Measurements from ENCODE around the gene HFE.

The HFE gene

GRCh38 chr6:26065952-26066380 is 21.3 kb upstream of the HFE start:
- Histone ChIP-seq H2AFZ (ENCODE audit: low read depth, low read length, severe bottlenecking) (peak overlapping the region; percentile 27), H3K4me2 (ENCODE audit: low read depth, low read length, poor library complexity, severe bottlenecking) (peak overlapping the region; percentile 21), H3K9ac (ENCODE audit: low read length) (no peak overlapping the region)

GRCh38 chr6:26067367-26067766 is 19.9 kb upstream of the HFE start:
- Histone ChIP-seq H3K27me3 (ENCODE audit: low read length) (no peaks in the 10 kb centered on the region), H2AFZ (ENCODE audit: low read depth, low read length, severe bottlenecking) (no peak overlapping the region), H3K27ac (ENCODE audit: low read depth, low read length) (no peak overlapping the region), H3K9me2 (replicated peaks; ENCODE audit: insufficient read depth, low read length) (no peaks in the 10 kb centered on the region), H3K9me3 (ENCODE audit: insufficient read depth, low read length) (no peaks in the 10 kb centered on the region), H4K20me1 (ENCODE audit: low read depth, low read length) (no peaks in the 10 kb centered on the region), H3K9ac (ENCODE audit: low read length) (no peak overlapping the region), H3K4me2 (ENCODE audit: low read depth, low read length, poor library complexity, severe bottlenecking) (no peak overlapping the region), H3K79me2 (ENCODE audit: insufficient read depth, low read length) (no peaks in the 10 kb centered on the region), H3F3A (ENCODE audit: insufficient read depth) (no peaks in the 10 kb centered on the region), H3K36me3 (ENCODE audit: low read length) (no peaks in the 10 kb centered on the region), H3K4me3 (ENCODE audit: insufficient read depth, low read length, poor library complexity, severe bottlenecking) (no peak overlapping the region)
- TF ChIP-seq EZH2phosphoT487 (conservative IDR thresholded peaks at IDR 0.05; ENCODE audit: low read length) = no peak
- no peak for TF ChIP-seq CTCF (IDR thresholded peaks at IDR 0.05; ENCODE audit: insufficient read depth, low read length, poor library complexity, severe bottlenecking)

More at GRCh38 chr6:26065952-26066380, 21.3 kb upstream of the HFE start:
- Histone ChIP-seq H3K36me3 (ENCODE audit: low read length) (no peaks in the 10 kb centered on the region), H3K9me3 (ENCODE audit: insufficient read depth, low read length) (no peaks in the 10 kb centered on the region), H3K79me2 (ENCODE audit: insufficient read depth, low read length) (no peaks in the 10 kb centered on the region), H4K20me1 (ENCODE audit: low read depth, low read length) (no peaks in the 10 kb centered on the region), H3F3A (ENCODE audit: insufficient read depth) (no peaks in the 10 kb centered on the region), H3K27me3 (ENCODE audit: low read length) (no peaks in the 10 kb centered on the region), H3K4me3 (ENCODE audit: insufficient read depth, low read length, poor library complexity, severe bottlenecking) (no peak overlapping the region), H3K27ac (ENCODE audit: low read depth, low read length) (no peak overlapping the region), H3K9me2 (replicated peaks; ENCODE audit: insufficient read depth, low read length) (no peaks in the 10 kb centered on the region)
- TF ChIP-seq EZH2phosphoT487 (conservative IDR thresholded peaks at IDR 0.05; ENCODE audit: low read length) (no peak), CTCF (IDR thresholded peaks at IDR 0.05; ENCODE audit: insufficient read depth, low read length, poor library complexity, severe bottlenecking) (peak; percentile 96)

GRCh38 chr6:26068036-26068435 is 19.2 kb upstream of the HFE start:
- H4K20me1 ChIP-seq (ENCODE audit: low read depth, low read length) = no peaks in the 10 kb centered on the region
- H3K4me2 ChIP-seq (ENCODE audit: low read depth, low read length, poor library complexity, severe bottlenecking) = no peak overlapping the region
- H3K9me2 ChIP-seq (replicated peaks; ENCODE audit: insufficient read depth, low read length) = no peaks in the 10 kb centered on the region
- H3K4me3 ChIP-seq (ENCODE audit: insufficient read depth, low read length, poor library complexity, severe bottlenecking) = no peak overlapping the region
- no peak for TF ChIP-seq EZH2phosphoT487 (conservative IDR thresholded peaks at IDR 0.05; ENCODE audit: low read length)
- H3K27me3 ChIP-seq (ENCODE audit: low read length) = no peaks in the 10 kb centered on the region
- no peaks in the 10 kb centered on the region for H3K36me3 ChIP-seq (ENCODE audit: low read length)
- H3K27ac ChIP-seq (ENCODE audit: low read depth, low read length) = no peak overlapping the region
- H3K9ac ChIP-seq (ENCODE audit: low read length) = no peak overlapping the region
- H2AFZ ChIP-seq (ENCODE audit: low read depth, low read length, severe bottlenecking) = no peak overlapping the region
- no peaks in the 10 kb centered on the region for H3F3A ChIP-seq (ENCODE audit: insufficient read depth)
- H3K9me3 ChIP-seq (ENCODE audit: insufficient read depth, low read length) = no peaks in the 10 kb centered on the region
- H3K79me2 ChIP-seq (ENCODE audit: insufficient read depth, low read length) = no peaks in the 10 kb centered on the region

GRCh38 chr6:26071135-26071534 is 16.1 kb upstream of the HFE start:
- Histone ChIP-seq H2AFZ (ENCODE audit: low read depth, low read length, severe bottlenecking) (no peak overlapping the region), H3K79me2 (ENCODE audit: insufficient read depth, low read length) (no peaks in the 10 kb centered on the region), H3K9ac (ENCODE audit: low read length) (no peak overlapping the region), H3K9me3 (ENCODE audit: insufficient read depth, low read length) (no peaks in the 10 kb centered on the region), H4K20me1 (ENCODE audit: low read depth, low read length) (no peaks in the 10 kb centered on the region), H3K4me3 (ENCODE audit: insufficient read depth, low read length, poor library complexity, severe bottlenecking) (no peak overlapping the region), H3K27me3 (ENCODE audit: low read length) (no peaks in the 10 kb centered on the region), H3K9me2 (replicated peaks; ENCODE audit: insufficient read depth, low read length) (no peaks in the 10 kb centered on the region), H3K36me3 (ENCODE audit: low read length) (no peaks in the 10 kb centered on the region), H3K27ac (ENCODE audit: low read depth, low read length) (no peak overlapping the region), H3F3A (ENCODE audit: insufficient read depth) (no peaks in the 10 kb centered on the region), H3K4me2 (ENCODE audit: low read depth, low read length, poor library complexity, severe bottlenecking) (no peak overlapping the region)
- TF ChIP-seq EZH2phosphoT487 (conservative IDR thresholded peaks at IDR 0.05; ENCODE audit: low read length) = no peak
- no peak for TF ChIP-seq CTCF (IDR thresholded peaks at IDR 0.05; ENCODE audit: insufficient read depth, low read length, poor library complexity, severe bottlenecking)

All from SU-DHL-6 (cell line).